ENCODE results near the gene CLCA1.

CLCA1 gene

GRCh38 chr1:86487131-86487810 is 18.5 kb downstream of the CLCA1 start:
- TF ChIP-seq, protein P1, sequence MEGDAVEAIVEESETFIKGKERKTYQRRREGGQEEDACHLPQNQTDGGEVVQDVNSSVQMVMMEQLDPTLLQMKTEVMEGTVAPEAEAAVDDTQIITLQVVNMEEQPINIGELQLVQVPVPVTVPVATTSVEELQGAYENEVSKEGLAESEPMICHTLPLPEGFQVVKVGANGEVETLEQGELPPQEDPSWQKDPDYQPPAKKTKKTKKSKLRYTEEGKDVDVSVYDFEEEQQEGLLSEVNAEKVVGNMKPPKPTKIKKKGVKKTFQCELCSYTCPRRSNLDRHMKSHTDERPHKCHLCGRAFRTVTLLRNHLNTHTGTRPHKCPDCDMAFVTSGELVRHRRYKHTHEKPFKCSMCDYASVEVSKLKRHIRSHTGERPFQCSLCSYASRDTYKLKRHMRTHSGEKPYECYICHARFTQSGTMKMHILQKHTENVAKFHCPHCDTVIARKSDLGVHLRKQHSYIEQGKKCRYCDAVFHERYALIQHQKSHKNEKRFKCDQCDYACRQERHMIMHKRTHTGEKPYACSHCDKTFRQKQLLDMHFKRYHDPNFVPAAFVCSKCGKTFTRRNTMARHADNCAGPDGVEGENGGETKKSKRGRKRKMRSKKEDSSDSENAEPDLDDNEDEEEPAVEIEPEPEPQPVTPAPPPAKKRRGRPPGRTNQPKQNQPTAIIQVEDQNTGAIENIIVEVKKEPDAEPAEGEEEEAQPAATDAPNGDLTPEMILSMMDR (IDR thresholded peaks at IDR 0.05; ENCODE audit: low read depth, low read length, missing control alignments), result no peak
- no peak overlapping the region for H3K4me3 ChIP-seq (ENCODE audit: low read depth, low read length)
- no peak for DNase-seq (ENCODE audit: low read depth)

GRCh38 chr1:86487811-86488141 is 19.0 kb downstream of the CLCA1 start:
- TF ChIP-seq, protein P1 (IDR thresholded peaks at IDR 0.05; ENCODE audit: low read depth, low read length, missing control alignments), result no peak
- no peak overlapping the region for H3K4me3 ChIP-seq (ENCODE audit: low read depth, low read length)

DNA sequence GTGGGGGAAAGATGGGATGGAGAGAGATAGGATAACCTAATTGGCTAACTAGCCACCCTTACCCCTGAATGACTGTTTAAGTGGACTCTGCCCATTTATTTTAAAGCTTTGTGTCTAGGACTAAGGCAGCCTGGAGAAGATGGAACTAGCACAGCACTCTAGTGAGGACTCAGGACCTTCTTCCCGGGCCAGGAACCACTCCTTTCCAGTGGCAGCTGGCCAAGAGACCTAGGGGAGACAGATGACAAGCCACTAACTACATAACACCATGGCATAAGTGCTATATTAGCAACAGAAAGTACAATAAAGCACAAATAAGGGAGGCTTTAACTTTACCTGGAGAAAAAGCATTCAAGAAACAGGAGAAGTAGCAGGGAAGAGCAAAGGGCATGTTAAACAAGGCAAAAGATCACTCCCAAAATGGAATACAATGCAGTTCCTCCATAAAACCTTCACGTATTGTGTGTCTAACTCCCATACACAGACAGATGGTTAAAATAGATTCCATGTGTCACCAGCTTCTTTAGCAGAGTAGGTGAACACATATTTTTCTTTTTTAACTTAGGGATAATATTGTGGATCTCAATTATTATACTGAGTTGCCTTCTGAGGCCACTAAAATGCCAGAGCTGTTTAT is 20.6 kb downstream of the CLCA1 start:
- no peak overlapping the region for H3K4me3 ChIP-seq (ENCODE audit: low read depth, low read length)
- TF ChIP-seq, protein P1 (IDR thresholded peaks at IDR 0.05; ENCODE audit: low read depth, low read length, missing control alignments), result no peak
- DNase-seq (ENCODE audit: low read depth), result no peak

More at GRCh38 chr1:86487811-86488141, 19.0 kb downstream of the CLCA1 start:
- DNase-seq (ENCODE audit: low read depth), result no peak

- no peak overlapping the region for H3K4me3 ChIP-seq (ENCODE audit: low read depth, low read length)
- no peak for DNase-seq (ENCODE audit: low read depth)
- TF ChIP-seq, protein P1 (IDR thresholded peaks at IDR 0.05; ENCODE audit: low read depth, low read length, missing control alignments), result no peak
These were observed 22.6 kb downstream of the CLCA1 start for GRCh38 chr1:86491171-86491950.

DNA sequence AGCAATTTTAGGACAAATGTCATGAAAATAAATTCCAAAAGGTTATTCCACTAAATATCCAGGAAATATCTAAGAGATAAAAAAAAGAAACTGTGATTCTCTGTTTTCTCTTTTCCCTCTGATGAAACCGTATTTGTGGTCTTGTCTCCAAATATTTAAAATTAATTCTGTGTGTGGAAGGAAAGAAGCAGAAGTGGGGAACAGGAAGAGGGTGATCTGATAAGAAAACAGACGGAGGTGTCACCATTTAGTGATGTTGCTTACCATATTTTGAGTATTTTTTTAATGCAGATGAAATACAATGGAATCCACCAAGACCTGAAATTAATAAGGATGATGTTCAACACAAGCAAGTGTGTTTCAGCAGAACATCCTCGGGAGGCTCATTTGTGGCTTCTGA is 29.6 kb downstream of the CLCA1 start:
- DNase-seq (ENCODE audit: low read depth), result no peak
- TF ChIP-seq, protein P1 (IDR thresholded peaks at IDR 0.05; ENCODE audit: low read depth, low read length, missing control alignments), result no peak

DNA sequence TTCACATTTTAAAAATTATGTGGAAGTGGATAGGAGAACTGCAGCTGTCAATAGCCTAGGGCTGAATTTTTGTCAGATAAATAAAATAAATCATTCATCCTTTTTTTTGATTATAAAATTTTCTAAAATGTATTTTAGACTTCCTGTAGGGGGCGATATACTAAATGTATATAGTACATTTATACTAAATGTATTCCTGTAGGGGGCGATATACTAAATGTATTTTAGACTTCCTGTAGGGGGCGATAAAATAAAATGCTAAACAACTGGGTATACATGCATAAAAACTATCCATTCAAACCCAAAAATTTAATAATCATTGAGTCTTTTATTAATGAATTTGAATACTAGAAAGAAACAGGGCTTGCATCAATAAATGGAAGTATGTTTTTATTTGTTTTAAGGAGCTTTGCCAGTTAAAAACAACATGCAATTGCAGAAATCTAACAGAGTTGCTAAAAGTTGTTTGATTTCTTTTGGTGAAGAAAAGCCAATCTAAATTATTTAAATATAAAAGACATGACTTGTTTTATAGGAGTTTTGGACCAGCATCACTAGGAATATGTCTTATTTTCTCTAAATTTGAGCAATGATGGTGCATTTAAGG is 31.4 kb downstream of the CLCA1 start:
- no peak for DNase-seq (ENCODE audit: low read depth)
- TF ChIP-seq, protein P1 (IDR thresholded peaks at IDR 0.05; ENCODE audit: low read depth, low read length, missing control alignments), result peak; percentile 66
- no peak overlapping the region for H3K4me3 ChIP-seq (ENCODE audit: low read depth, low read length)

More for the DNA sequence above, 29.6 kb downstream of the CLCA1 start:
- H3K4me3 ChIP-seq (ENCODE audit: low read depth, low read length), result no peak overlapping the region
